Measurements from ENCODE around the gene RECQL5.
"Not testable (repeated sequence)": the region's sequence is repeated elsewhere in the genome, so short reads cannot be mapped to it uniquely, and the experiment has no call there.

RECQL5 gene

DNA sequence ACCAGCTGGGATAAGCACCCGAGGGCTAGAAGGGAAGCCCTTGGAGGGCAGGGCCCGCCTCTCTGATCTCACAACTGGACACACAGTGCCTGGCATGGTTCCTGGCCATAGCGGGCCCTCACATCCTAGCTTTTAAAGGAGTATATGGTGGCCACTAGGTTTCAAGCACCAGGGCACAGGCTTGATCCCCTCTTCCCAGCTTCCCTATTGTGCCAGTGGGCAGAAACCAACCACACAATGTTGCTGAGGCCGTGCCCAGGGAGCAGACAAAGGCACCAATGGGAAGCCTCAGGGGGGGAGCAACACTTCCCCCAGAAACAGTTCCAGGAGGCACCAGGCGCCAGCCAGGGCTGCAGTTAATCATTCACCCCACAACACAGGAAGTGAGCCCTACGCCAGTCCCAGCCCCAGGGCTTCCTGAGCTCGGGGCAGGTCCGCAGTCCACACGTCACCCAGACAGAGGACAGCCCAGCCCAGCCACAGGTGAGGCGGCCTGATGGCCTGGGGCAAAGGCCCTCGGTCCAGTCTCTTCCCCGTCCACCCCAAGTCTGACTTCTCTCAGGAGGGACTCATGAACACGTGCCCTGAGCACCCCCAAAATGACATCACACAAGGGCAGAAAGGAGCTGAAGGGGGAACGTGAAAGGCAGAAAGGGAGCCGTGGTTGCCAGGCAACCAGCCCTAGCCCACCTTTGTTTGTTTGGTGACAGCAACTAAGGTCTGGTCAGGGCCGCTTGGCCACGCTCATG, 20.9 kb downstream of the RECQL5 start:
- DNase-seq, result no peak

DNA sequence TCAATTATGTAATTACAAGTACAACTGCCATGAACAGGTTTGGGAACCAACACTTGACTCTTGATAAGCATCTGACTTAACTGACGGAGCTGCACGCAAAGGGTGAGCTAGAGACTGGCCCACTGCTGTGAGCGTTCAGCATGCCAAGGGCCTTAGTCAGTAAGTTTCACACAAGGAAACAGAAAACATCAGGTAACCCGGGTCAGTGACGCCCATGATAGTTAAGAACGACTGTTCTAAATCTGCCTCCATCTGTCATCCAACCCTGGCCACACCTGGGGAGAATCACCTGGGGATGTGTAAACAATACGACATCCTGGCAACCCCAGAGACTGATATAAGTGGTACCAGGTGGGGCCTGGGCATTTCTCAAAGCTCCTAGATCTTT, 21.5 kb downstream of the RECQL5 start:
- peak; percentile 95 for DNase-seq

DNA sequence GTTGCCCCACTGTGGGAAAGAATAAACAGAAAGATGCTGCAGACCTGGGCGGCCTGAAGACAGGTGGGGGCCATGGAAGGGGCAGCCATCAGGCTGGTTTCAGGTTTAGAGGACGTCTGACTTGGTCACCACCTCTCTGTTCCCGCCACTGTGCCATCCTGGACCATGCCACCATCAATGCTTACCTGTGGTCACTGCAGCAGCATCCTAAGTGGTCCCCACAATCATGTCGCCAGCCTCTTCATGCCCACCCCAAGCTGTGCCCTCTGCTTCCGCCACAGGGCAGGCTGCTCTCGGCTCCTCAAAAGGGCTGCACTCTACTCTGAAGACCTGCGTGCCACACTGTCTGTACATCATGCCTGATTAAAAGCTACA, 23.3 kb downstream of the RECQL5 start:
- no peak for DNase-seq

DNA sequence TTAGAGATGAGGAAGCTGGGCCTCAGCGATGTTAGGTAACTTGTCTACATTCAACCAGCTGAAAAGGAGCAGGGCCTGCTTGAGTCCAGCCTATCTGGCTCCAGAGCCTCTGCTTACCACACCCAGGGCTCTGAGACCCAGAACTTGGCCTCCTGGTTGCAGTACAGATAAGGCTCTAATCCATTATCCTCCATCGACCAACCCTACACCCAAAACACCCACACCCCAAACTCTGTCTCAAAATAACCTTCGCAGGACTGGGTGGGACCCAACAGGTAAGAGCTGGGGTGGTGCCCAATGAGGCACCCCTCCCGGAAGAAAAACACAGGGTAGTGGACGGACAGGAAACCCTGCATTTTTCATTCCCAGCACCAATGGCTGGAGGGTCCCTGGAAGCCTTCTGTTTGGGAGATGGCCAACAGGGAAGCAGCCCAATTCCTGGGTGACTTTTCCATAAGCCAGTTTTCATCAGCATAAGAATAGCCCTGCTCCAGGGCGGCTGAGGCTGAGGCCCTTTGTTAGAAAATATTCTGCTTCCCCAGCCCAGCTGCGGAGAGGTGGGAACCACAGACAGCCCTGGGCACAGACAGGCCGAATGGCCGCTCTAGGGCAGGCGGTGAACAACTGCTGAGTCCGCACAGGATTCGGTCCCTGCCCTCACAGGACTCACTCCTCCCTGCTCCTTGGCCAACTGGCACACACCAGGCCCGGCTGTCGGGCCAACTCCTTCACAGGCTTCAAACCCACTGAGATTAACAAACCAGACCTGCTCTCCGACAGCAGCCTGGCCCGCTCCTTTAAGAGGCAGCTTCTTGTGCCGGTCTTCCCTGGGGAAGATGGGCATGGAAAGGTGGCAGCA, 23.9 kb downstream of the RECQL5 start:
- no peak for DNase-seq

DNA sequence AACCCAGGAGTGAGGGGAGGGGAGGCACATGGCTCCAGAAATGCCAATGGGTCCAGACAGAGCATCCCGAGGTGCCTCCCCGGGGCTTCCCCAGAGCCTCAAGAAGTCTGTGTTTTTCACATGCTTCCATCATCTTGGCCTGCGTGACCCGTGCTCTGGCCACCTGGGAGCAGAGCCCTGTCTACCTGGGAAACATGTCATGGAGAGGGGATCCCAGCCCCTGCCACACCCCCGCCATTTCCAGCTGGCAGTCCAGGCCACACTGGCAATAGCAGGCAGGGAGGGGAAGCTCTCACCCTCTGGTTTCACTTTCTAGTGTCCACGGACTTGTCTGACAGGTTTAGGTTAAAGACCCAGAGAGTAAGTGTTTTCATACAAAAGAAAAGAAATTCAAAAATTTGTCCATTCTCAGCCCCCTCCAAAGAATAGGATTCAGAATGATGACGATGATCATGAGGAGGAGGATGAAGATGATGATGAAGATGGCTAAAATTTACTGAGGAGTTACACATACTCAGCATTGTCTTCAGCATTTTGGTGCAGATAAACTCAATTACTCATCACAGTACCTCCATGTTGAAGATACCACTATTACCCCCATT, 24.7 kb downstream of the RECQL5 start:
- DNase-seq, result no peak

DNA sequence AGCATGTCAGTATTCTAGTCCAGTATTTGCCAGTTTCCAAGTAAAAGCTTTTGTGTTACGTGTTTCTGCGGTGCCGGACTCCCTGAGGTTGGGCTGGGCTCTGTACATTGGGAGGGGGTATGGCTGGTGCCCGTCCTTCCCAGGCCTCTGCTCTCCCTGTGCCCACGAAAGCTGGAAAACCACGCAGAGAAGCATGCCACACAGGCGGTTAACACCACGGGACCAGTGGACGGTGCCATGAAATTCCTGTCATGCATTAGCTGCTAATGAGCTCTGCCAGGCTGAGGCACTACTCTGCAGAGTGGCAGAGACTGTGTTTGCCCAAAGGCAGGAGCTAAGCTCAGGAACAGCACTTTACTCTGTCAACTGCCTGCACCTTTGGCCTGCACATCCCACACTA, 25.6 kb downstream of the RECQL5 start:
- no peak for DNase-seq

DNA sequence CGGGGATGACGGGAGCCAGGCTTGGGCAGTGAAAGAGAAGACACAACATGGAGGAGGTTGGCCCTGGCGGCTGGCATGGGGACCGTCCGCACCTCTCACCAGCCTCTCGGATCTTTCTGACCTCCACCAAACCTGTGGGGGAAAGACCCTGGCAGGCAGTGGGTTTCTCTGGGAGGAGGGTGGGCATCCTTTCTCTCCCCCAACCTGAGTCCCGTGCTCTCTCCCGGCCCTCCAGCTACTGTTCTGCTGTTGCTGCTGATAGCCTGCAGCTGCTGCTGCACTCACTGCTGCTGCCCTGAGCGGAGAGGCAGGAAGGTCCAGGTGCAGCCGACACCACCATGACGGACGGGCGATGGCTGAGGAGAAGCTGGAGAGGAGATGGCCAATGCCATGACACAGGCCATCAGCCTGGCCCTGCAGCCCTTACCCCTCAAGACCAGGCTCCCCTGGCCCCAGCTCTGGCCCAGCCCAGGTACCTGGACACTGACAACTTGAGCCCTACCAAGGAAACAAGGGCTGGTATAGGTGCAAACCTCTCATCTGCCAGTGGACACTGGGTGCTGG, 26.3 kb downstream of the RECQL5 start:
- no peak for DNase-seq

DNA sequence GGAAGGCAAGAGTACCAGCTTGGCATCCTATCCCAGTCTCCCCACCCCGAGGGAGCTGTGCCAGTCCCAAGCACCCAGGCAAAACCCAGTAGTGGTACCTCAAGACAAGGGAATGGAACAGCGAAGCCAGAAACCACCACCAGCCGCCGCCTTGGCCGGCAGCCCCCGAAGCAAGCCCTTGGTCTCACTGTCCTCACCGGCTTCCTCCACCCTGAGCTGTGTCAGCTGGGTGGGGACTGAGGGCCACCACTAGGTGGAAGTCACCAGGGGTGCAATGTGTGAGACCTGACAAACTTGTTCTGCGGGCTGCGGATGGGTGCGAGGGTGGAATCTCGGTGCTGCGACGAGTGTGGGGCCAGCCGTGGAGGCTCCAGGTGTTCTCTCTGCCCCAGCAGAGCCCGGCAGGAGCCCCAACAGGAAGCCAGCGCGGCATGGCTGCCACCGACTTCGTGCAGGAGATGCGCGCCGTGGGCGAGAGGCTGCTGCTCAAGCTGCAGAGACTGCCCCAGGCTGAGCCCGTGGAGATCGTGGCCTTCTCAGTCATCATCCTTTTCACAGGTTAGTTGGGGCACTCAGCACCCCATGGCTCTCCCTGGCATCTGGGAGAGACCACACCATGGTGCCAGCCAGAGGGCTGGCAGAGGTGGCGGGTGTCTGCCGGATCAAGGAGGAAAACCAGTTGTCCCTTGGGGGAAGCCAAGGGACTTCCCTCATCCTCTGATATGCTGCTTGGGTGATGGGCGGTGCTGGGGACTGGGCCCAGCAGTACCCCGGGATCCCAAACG, 27.0 kb downstream of the RECQL5 start:
- no peak for DNase-seq

DNA sequence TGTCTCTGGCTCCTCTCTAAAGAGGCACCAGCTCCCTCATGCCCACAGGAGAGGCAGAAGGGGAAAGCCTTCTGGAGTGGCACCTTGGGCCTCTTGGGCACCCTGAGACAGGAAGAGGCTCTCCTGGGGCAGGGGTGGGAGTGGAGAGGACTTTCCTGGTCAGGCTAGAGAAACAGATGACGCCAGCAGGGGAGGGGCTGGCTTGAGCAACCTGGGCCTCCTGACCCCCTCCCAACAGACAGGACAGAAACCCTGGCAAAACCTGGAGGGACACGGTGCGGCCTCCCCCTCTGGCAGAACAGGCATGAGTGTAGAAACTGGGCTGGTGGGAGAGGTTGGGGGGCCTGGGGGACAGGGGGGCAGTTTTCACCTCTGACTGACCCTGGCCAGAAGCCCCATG, 27.6 kb downstream of the RECQL5 start:
- DNase-seq, result no peak

DNA sequence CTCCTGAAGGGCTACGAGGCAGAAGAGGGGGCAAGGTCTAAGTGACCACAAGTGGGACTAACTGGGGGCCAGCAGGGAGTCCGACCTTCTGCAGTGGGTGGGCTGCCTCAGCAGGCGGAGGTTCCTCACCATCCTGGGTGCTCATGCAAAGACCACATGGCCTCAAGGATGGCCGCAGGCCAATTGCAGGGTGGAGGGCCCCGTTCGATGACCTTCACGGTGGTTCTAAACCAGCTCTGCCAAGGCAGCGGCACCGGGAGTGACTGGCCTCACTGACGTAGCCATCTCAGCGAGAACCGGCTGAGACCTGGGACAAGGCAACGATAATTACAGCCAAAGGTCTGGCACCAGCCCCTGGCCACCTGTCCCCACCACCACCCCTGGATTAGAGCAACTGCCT, 28.1 kb downstream of the RECQL5 start:
- no peak for DNase-seq

DNA sequence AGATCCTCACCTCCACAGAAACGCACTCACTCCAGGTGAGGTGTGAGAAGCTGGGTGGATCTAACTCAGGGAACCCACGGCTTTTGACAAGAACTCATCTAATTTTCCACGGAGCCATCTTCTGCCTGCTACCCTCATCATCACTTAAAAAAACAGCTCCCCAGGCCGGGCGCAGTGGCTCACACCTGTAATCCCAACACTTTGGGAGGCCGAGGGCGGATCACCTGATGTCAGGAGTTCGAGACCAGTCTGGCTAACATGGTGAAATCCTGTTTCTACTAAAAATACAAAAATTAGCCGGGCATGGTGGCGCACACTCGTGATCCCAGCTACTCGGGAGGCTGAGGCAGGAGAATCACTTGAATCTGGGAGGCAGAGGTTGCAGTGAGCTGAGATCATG, 28.9 kb downstream of the RECQL5 start:
- DNase-seq, result not testable (repeated sequence)

DNA sequence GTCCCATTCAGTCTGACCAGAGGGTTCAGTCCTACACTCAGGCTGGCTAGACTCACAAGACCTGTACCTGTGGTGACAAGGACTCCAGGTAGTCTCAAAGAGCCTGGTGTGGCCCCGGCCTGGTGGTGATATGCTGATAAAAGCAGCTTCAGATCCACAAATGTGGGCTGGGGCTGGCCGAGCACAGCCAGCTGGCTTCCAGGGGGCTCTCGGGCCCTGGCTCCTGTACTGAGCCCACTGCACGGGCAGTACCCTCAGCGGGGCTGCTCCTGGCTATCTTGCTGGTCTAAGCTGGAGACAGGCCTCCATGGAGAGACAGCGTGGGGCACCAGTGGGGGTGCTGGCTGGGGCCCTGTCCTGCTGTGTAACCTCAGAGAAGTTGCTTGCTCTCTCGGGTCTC, 29.4 kb downstream of the RECQL5 start:
- no peak for DNase-seq

DNA sequence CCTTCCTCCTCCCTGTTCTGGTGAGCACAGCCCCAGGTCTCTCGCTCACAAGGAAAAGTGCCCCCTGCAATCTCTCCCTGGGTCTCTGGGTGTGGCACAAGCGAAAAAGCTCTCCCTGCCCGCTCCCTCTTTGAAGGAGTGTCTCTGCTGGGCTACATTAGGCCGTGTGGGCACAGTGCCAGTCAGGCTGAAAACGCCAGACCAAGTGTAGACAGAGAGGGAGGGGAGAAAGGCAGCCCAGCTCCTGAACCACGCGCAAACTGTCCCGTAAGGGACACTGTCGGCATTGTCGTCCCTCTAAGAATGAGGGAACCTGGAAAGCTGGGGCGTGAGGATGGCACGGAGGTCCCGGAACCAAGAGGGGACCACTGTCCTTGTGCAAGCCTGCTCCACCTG, 29.8 kb downstream of the RECQL5 start:
- no peak for DNase-seq

DNA sequence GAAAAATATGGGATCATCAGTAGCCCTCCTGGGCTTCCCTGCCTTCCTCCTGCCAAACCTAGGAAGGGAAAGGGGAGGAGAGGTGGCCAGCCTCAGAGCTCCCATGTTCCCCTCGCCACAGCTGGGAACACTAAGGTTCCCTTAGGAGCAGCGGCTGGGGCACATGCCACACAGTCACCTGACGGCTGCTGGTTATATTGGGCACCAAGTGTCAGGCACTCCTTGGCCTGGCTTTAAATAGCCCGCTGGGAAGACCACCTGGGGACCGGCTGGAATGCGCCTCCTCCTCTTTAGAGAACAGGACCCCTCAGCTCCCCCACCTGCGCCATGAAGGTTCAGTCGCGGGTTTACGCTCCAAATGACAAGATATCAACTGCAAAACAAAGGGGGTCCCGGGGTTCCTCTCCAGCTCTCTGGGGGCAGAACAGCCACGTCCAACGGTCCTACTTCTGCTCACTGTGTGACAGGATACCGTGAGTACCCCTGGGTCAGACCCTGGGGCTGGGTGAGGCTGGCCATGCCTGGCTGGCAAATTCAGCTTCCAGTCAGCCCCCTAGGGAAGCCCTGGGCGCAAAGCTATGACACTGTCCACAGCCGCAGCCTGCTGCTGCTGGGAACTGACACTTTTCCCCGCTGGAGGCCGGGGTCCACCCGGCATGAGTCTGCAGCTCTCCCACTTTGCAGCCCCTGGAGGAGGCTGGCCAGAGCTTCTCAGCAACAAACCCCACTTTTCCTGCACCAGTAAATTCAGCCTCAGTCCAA, 30.4 kb downstream of the RECQL5 start:
- no peak for DNase-seq

DNA sequence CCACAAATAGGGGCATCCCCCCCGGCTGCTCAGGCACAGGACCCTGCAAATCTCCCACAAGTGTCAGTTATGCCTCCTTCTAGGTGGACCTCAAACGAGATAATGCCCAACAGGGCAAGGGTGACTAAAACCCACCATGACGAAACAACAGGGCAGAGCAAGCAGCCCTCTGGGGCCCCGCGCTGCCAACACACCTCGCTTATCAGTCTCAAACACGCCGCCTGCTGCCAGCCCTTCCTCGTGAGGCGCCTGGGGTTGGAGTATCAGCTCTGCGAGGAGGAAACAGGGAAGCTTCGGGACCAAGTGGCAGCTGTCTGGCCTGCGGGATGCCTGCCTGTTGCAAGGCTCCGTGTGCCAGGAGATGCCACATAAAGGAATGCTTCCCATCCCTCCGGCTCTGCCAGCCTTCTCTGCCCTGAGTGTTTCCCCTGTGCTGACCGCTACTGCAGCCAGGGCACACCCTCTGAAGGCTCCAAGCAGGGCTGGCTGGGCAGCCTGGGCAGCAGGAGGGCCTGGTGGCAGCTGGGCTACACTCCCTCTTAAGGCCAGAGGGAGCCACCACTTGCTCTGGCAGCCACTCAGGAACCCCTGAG, 31.2 kb downstream of the RECQL5 start:
- DNase-seq, result peak; percentile 45

DNA sequence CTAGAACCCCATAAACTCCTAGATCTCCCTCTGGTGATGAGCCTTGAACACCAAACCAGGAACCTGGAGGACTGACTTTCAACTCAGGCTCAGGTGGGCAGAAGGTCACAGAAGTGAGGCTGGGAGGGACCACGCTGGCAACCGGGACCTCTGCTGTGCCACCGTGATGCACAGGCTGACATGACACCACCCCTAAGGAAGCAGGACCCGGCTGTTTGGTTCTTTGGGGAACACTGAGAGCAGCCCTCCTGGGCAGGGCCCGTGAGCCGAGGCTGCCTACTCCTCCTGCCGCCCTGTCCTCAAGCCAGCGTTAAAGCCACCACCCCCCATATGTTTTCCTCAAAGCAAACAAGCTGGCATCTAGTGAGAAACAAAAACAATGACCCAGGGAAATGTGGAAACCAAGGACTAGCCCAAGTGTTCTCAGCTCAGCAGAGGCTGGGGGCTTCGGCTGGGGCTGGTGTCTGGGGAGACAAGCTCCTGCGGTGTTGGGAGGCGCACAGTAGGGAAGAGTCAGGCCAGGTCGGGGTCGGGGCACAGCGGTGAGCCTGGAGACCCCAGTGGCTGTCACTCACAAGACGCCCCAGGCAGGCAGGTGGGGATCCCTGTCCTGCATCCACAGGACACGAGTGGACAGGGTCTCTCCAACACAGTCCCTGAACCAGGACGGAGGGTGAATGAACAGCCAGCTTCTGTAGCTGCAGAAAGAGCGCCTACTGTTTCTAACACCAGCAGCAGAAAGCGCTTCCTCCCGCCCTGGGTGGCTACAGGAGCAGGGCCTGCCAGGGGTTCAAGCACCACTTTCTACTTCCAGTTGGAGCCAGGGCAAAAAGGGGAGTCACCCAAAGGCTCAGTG, 32.0 kb downstream of the RECQL5 start:
- no peak for DNase-seq

DNA sequence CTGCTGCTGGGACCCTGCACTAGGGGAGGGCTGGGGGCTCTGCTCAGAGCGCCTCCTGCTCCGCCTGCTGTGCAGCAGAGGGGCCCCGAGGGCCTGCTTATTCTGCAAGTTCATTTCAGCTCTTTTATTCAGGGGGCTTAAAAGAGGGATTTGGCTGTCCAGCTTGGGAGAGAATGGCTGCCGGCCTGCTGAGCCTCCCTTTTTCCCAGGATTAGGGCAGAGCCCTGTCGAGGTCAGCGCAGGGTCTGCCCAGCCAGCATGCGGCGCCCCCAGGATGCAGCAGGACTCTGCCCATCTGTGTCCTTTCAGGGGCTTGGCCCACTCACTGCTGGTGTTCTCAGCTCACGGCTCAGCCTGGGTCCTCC, 32.6 kb downstream of the RECQL5 start:
- no peak for DNase-seq

DNA sequence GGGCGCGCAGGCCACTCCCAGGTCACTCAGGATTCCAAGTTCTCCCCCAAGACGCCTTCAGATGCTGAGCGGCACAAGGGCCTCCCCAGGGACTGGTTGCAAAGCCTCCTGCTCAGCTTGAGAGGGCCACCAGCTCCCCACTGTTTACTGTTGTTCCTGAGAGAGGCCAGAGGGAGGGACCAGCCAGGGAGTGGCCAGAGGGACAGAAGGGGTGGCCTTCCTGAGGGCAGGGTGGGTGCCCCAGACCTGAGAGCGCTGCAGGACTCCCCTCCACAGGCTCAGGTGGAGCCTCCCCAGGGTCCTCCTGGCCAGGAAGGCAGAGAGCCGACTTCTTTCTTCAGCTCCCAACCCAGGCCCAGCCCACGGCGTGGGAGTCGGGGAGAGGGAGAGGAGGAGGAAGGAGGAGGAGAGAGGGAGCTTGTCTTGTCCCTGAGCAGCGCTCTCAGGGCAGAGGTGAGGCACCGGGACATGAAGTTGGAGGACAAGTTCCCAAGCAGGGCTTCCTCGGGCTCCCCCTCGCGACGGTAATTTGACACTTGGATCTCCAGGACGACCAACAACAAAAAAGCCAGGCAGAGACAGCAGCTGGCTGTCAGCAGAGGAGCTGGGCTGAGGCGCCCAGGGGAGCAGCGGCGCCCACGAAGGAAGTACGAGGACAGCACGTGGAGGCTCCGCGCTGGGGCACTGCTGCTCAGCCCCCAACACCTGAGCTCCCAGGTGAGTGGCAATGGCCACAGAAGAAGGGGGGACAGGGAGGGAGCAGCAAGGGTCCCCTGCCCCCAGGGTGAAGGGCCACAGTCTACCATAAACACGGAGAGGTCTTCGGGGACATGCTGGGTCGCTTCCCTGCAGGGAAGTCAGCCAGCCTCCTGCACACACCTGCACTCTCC, 33.2 kb downstream of the RECQL5 start:
- DNase-seq, result peak; percentile 96

DNA sequence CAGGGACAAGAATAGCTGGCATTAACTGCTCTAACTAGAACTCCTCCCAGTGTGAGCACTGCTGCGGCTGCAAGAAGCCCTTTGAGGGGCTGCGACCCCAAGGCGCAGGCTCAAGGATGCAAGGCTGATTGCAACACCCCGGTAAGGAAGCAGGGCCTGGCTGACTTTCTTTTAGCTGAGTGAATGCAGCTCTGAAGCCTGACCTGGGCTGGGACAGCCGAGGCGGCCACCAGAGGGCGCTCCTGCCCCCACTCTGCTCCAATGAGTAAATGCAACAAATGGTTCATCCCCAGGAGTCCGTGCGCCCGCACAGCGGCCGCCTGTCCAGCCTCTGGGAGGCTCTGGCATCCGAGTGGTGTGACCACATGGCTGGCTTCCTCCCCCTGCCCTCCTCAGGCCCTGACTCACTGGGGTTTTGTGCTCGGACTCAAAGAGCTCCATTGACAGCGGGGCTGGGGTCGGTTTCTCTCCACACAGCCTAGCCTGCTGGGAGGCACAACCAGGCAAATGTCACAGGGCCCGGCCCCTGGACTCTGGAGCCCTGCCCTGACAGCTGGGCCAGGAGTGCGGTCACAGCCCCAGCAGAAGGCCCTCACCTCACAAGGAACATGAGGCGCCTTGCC, 34.0 kb downstream of the RECQL5 start, which contains the start of gene SMIM5:
Gene SMIM5, plus strand, starts transcription at position 572 of the 623 bp plus-strand sequence. CDS start 6,768 bp downstream, outside the sequence.
- DNase-seq, result peak; percentile 69
